ENCODE results near the gene AFF3.
A peak's percentile ranks its signal among the peaks of the same experiment; 100 is the strongest.

- no peak for TF ChIP-seq CTCF (conservative IDR thresholded peaks at IDR 0.05 in 1 of 2, IDR thresholded peaks at IDR 0.05 in 1 of 2; ENCODE audit: extremely low read depth in 1 of 2, insufficient read depth in 1 of 2, low read depth in 1 of 2, low read length in 2 of 2)
- peak; percentile 7 for TF ChIP-seq EZH2 (IDR thresholded peaks at IDR 0.05; ENCODE audit: borderline replicate concordance, low read length)
Measured at GRCh38 chr2:99710721-99711120, 431.7 kb downstream of the AFF3 start.

Data from mammary epithelial cell (primary cell).